Retinal pigment epithelial cell (primary cell): ENCODE measurements around the gene LYSMD3.

ENCODE experiments used
- DNase-seq: peaks from one replicate; pipeline ENCODE4 v3.0.0-alpha.2; 2010; ENCODE audit warnings: low read depth
- H3K4me3 ChIP-seq: 2 replicates; pipeline ENCODE4 v1.5.1; 2011; ENCODE audit warnings: mild to moderate bottlenecking, low read length, control low read depth, moderate library complexity
- TF ChIP-seq, protein P1 (sequence below): conservative IDR thresholded peaks from 2 replicates; pipeline ENCODE4 v1.5.1; 2011; ENCODE audit warnings: low read depth, low read length, control low read depth, inconsistent platforms

Gene LYSMD3

DNA sequence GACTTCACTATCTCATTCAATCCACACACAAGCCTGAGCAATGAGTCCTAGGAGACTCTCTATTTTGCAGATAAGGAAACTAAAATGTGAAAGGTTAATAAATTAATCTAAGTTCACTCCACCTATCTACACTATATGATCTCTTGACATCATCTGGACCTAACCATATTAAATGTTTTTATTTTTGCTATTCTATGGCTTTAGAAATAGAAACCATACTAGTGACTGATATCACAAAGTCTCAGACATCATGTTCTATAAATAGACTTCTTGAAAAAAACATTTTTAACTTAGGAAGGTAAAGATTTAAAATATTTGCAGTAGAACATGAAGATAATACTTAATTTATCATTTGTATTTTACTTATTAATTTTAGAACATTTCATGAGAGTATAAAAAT lies 19.8 kb upstream of the LYSMD3 start:
- TF ChIP-seq, protein P1, sequence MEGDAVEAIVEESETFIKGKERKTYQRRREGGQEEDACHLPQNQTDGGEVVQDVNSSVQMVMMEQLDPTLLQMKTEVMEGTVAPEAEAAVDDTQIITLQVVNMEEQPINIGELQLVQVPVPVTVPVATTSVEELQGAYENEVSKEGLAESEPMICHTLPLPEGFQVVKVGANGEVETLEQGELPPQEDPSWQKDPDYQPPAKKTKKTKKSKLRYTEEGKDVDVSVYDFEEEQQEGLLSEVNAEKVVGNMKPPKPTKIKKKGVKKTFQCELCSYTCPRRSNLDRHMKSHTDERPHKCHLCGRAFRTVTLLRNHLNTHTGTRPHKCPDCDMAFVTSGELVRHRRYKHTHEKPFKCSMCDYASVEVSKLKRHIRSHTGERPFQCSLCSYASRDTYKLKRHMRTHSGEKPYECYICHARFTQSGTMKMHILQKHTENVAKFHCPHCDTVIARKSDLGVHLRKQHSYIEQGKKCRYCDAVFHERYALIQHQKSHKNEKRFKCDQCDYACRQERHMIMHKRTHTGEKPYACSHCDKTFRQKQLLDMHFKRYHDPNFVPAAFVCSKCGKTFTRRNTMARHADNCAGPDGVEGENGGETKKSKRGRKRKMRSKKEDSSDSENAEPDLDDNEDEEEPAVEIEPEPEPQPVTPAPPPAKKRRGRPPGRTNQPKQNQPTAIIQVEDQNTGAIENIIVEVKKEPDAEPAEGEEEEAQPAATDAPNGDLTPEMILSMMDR, result no peak
- DNase-seq, result no peak
- no peak overlapping the region for H3K4me3 ChIP-seq

DNA sequence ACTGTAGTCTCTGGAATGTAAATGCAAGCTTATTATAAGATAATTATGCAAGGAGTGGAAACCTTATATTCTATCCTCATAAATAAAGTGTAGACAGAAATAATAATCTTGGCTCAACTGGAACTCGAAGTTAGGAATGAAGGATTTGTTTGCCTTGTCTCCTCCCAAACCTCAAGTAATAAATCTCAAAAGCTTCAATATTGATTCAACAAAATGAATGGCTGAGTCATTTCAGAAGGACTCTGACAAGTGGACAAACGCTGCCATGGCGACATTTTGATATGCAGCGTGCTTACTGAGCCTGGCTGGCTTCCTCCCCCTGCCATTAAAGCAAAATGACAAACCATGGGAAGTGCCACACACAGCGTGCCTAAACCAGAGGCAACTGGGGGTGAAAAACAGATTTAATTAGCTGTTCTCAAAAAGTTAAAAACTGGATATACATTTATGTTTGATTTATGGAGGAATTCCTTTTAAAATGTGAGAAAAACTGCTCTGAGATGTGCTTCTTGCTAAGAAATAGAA lies 18.7 kb upstream of the LYSMD3 start:
- no peak overlapping the region for H3K4me3 ChIP-seq
- TF ChIP-seq, protein P1, result no peak
- no peak for DNase-seq

DNA sequence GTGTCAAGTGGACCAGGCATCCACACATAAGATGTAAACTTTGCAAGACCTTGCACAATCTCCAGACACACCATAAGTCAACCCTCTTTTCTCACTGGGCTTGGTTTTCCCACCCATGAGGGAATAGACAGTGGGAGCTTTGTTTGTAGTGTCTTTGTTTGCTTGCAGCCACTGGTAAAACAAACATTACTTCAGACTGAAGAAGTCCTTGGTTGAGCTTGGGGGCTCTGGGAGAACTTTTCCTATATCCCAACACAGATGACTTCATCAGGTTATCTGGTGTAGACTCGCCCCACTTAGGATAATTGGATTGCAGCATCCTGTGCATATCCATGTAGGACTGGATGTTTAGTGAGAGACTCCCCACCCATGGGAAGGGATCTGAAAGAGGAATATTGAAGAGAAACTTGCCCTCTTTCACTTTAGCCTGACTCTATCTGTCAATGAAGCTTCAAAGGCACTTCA lies 17.7 kb upstream of the LYSMD3 start:
- H3K4me3 ChIP-seq, result no peak overlapping the region
- DNase-seq, result no peak
- TF ChIP-seq, protein P1, result no peak

DNA sequence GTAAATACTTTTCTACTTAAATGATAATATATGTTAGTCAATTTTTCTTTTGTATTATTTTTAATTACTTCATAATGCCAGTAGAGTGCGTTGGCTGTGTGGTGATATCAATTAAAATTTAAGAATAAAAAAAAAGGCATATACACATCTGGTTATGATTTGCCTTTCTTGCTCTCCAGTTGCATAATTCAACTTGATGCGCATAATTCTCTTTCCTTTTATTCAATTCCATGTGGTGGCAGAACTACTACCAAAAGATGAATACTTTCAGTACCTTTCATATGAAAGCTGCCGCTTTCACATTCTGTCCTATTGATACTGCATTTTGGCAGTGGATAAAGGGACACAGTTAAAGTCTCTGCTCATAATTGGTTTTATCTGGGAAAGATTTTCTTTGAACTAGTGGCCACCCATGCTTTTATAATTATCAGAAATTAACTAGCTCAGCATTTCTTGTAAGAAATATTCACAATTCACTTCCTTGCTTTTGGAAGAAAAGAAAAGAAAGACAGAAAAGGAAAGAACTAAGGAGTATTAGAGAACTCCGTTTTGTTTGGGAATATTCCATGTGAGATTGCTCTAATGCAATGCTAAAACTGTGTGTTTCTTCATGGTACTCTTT lies 16.9 kb upstream of the LYSMD3 start:
- H3K4me3 ChIP-seq, result no peak overlapping the region
- no peak for DNase-seq
- TF ChIP-seq, protein P1, result no peak

DNA sequence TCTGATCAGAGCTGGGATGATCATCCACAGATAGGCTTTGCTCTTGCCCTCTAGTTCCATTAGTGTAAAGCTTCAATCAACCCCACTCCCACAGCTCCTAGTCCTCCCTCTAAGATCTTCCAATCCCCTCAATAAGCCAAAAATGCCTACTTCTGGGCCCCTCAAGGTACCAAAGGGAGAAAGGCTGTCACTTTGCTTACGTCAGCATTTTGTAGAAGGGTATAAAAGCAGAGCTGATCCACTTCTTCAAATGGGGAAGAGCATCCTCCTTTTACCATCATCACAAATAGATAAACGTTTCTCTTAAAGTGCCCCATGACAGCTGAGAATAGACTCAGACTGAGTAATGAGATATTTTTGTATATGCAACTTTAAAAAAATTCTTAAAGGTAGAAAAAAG lies 16.1 kb upstream of the LYSMD3 start:
- no peak overlapping the region for H3K4me3 ChIP-seq
- TF ChIP-seq, protein P1, result no peak
- no peak for DNase-seq

DNA sequence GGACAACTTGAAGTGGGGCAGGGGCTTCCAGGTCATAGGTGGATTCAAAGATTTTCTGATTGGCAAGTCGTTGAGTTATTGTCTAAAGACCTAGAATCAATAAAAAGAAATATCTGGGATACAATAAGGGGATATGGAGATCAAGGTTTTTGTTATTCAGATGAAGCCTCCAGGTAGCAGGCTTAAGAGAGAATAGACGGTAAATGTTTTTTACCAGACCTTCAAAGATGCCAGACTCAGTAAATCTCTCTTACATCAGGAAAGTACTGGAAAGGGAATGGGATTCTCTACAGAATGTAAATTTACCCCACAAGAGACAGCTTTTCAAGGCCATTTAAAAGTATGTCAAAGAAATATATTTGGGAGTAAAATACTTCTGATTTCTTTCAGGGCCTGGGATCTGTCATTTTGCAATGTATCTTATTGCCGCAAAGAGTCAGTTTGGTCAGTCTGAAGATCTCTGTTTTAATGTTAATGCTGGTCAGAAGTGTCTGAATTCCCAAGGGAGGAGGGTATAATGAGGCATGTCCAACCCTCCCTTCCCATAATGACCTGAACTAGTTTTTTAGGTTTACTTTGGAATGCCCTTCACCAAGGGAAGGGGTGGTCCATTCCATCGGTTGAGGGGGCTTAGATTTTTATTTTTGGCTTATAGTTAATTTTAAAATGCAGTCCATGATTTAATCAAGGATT lies 13.6 kb upstream of the LYSMD3 start:
- H3K4me3 ChIP-seq, result no peak overlapping the region
- no peak for DNase-seq
- TF ChIP-seq, protein P1, result no peak

DNA sequence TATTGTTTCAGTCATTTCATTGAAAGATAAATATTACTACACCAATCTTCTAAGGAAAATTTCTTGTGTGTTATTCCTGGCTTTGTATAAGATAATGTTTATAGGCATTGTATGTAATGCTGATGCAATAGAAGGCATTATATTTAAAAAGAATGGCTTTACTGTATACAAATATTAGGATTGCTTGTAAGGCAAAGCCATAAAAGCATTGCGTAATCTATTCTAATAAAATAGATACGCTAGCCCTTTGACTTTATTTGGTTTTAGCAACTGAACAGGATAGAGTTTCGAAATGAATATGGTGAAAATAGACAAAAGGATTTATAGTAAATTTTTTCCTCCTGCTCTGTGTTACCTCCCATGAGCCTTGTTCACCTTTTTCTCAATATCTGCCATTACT lies 5.5 kb upstream of the LYSMD3 start:
- H3K4me3 ChIP-seq, result no peak overlapping the region
- TF ChIP-seq, protein P1, result no peak
- DNase-seq, result no peak
